Hepatocyte (in vitro differentiated cells): ENCODE data around the gene DUSP16.

Experiments
- CTCF ChIP-seq: fragments of 200-600 bp; sonication (generic); IDR thresholded peaks from 2 replicates; pipeline ENCODE4 v1.5.1; 2016; ENCODE audit warnings: antibody characterized with exemption, mild to moderate bottlenecking; ENCODE audit not compliant: poor library complexity
- EZH2 ChIP-seq: fragments of 200-600 bp; sonication (generic); IDR thresholded peaks from 2 replicates; pipeline ENCODE4 v1.6.1; 2016; ENCODE audit warnings: antibody characterized with exemption, mild to moderate bottlenecking, borderline replicate concordance

- TF ChIP-seq CTCF (no peak), EZH2 (no peak)
Observed at GRCh38 chr12:12495536-12495935, 67.1 kb downstream of the DUSP16 start.
